GM21390 (cell line): ENCODE measurements around the gene GNG4.
"Not testable (repeated sequence)": the region's sequence is repeated elsewhere in the genome, so short reads cannot be mapped to it uniquely, and the experiment has no call there.

Experiments used
- ATAC-seq: cut with Tn5 transposase; IDR thresholded peaks from one replicate; pipeline ENCODE4 v1.9.1; 2021; ENCODE audit not compliant: unreplicated experiment

GNG4 gene

DNA sequence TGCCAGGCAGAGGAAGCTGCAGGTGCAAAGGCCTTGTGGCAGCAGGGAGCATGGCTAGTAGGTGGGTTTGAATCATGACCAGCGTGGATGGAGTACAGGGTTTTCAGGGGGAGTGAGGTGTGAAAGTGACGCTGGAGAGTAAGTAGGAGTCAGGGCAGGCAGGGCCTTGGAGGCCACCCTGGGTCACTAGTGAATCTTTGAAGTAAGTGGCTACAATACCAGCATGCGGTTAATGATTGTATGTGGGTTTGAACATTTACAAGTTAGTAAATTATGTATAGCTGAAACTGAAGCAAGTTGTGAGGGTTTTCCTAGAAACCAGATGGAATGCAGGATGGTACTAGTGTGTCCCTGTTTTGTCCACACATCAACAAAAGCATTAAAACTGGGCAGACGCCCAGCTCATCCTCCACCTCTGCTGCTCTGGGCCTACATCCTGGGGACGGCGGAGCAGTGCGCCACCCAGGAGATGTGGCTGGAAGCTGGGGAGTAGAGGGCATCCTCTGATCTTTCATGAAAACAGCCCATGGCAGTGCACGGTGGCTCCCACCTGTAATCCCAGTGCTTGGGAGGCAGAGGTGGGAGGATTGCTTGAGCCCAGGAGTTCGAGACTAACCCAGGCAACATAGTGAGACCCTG is 104.2 kb downstream of the GNG4 start:
- no peak for ATAC-seq

GRCh38 chr1:235542845-235543244 is 106.7 kb downstream of the GNG4 start:
- ATAC-seq: not testable (repeated sequence)

DNA sequence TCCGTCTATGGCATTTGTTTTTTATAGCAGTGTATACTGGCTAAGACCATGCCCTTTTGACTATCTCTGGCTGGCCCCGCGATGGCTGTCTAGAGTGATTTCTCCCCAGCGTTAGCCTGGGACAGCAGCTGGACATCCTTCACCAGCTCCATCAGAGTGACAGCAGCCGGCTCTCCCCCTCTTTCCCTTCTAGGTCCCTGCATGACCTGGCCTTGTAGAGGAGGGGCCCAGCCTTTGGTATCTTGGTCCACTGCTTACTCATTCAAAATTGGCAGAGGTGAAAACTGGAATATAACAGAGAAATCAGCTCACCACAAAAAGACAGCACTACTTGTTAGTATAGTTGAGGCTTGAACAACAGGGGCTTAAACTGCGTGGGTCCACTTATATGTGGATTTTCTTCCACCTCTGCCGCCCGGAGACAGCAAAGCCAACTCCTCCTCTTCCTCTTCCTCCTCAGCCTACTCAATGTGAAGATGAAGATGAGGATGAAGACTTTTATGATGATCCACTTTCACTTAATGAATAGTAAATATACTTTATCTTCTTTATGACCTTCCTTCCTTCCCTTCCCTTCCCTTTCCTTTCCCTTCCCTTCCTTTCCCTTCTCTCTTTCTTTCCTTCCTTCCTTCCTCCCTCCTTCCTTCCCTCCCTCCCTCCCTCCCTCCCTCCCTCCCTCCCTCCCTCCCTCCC is 116.0 kb downstream of the GNG4 start:
- ATAC-seq: no peak

- ATAC-seq: no peak
Measured at GRCh38 chr1:235532360-235532759, 117.2 kb downstream of the GNG4 start.

DNA sequence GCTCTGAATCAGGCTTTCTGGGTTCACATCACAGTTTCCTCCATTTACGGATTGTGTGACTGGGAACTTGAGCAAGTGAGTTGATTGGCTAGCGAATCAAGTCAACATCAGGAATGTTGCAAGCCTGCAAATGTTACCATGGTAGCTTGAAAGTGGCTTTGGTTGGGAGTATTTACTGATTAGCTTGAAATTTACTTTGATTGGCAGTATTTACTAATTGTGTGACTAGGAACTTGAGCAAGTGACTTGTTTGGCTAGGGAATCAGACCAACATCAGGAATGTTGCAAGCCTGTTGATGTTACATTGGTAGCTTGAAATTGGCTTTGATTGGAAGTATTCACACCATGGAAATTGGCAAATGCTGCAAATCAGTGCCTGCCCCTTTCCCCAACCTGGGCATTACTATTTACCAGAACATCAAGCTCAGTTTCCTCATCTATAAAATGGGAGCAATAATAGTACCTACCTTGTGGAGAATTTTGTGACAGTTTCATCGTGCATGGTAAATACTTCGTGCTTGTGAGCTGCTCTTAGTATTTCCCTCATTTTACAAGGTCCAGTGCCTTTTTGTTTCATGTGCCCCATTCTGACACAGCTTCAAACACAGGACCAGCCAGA is 122.3 kb downstream of the GNG4 start:
- no peak for ATAC-seq

GRCh38 chr1:235525314-235525713 is 124.3 kb downstream of the GNG4 start:
- no peak for ATAC-seq

GRCh38 chr1:235516862-235517446 is 132.6 kb downstream of the GNG4 start:
- ATAC-seq: no peak

DNA sequence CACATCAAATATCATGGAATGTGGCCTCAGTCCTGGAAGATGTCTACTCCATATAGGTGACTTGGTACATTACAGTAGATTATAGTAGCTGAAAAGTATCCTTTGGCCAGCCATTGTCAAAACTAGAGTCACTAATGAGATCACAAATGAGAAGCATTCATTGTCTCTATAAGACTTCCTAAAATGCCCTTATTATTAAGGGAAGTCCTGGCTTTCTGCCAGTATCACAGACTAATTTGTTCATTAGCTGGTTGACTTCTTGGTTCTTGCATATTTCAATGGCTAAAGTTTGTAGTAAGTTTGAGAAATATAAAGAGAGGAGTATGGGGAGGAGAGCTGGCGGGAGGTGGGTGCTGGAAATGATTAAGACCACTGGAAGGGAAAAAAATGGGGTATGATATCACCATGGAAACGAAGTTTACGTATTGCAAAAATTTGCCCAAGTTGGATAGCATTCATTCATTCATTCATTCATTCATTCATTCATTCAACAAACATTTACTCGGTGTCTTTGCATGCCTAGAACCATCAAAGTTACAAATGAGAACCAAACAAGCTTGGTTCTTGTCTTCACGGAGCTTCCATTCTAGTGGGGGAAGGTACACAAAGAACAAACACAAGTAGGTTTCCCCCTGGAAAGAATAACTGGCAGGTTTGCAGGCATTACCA is 133.6 kb downstream of the GNG4 start:
- no peak for ATAC-seq

DNA sequence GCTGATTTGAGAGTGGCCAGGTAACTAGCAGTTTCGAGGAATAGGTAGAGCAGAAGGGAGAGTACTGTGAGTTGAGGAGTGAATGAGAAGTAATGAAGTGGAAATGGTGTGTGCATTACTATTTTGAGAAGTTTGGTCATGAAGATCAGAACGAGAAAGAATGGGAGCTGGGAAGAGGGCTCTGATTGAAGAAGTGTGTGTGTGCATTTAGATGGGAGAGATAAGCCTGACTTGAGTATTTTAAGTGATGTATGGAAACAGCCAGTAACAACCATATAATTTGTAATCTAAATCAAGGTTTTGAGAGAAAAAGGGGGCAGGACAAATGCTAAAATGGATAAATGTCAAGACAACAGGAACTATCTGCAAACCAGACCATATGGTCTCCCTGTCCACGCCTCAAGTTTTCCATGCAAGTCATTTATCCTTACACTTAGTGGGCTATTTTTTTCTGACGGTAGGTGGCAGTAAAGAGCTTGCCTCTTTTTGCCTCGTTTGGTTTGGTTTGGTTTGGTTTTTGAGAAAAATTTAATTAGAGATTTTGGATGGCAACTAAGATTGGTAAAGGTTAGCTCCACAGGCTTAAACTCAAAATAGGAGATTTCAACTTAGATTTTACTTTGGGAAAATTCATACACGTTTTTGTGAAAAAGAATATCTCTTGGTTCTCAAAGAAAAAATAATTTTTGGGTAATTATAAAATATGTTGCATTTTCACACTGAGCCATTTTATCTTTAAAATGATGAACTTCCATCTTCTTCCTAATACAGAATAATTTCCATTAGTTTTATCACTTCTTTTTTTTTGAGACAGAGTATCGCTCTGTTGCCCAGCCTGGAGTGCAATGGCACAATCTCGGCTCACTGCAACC is 135.9 kb downstream of the GNG4 start:
- ATAC-seq: no peak

GRCh38 chr1:235511470-235512240 is 137.9 kb downstream of the GNG4 start:
- no peak for ATAC-seq

DNA sequence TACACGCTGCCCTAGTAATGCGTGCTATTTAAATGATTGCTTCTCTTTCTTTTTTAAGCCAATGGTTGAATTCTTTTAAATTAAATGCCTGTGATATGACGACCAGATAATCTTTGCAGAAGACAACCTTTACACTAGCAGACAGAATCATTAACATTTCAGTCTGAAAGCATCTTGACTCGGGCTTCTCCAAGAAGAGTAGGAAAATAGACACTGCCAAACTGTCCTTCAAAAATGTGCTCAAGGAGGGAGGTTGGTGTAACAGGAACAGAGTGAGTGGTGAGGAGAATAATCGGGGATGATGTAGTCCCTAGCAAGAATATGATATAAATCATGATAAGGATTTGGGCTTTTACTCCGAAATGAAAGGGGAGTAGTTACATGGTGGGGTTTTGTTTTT is 138.8 kb downstream of the GNG4 start:
- ATAC-seq: no peak

- ATAC-seq: no peak
Measured at GRCh38 chr1:235507623-235508022, 142.0 kb downstream of the GNG4 start.

DNA sequence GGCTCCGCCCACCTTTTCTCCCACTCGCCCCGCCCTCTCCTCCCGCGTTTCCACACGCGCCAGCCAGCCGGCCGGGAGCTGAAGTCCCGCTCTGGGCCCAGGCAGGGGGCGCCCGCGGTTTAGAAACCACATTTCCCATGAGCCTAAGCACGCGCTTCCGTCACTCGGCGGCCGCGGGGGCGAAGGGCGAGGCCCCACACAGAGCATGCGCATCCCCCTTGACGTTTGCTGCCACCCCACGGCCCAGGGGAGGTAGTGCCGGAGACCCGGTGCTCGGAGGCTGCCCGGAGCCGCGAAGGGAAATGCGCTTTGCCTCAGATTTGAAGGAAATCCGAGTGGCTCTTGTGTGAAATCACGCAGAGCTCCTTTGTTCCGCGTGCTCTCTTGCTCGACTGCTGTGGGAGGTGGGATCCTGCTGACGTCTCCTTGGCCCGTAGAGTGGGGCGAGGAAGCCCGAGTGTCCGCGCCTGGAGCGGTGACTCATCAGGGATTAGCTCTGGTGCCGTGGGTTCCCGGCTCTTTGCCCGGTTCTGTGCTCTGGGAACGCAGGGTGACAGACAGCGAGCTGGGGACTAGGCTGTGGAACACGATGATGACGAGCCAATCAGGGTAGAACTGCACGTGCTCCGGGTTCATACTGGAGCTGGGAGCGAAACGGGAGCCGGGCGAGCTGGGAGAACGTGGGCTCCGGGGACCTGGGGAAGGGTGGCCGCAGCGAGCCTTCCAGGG is 144.9 kb downstream of the GNG4 start:
- peak; percentile 74 for ATAC-seq

GRCh38 chr1:235504122-235504493 is 145.5 kb downstream of the GNG4 start, which contains the start of gene B3GALNT2:
TSS of gene B3GALNT2 (minus strand) at chr1:235504452. CDS start at chr1:235504252, 200 bp downstream.
- ATAC-seq: peak; percentile 38

- peak; percentile 14 for ATAC-seq
Measured at GRCh38 chr1:235503403-235504121, 146.0 kb downstream of the GNG4 start.

- no peak for ATAC-seq
Measured at GRCh38 chr1:235502601-235503402, 146.8 kb downstream of the GNG4 start.

DNA sequence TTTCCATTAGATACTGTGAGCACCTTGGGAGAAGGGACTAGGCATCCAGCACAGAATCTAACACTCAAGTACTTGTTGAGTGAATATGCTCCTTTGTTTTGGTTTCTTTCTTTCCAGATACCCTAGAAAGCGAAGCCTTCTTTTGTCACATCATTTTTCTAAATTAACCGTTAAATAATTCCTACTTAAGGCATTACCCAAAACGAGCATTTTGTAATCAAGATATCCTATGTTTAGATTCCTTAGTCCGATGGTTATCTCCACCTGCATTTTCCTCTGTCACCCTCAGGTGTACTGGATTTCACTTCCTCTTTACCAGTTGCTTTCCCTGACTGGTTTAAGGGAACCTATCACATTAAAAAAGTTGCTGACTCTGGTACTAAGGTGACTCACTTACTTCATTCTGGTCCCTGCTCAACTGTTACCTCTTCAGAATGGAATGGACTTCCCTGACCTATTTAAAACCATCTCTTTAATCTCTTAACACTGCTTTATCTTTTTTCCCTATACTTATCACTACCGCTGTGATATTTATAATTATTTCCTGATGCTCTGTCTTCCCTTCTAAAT is 148.5 kb downstream of the GNG4 start:
- no peak for ATAC-seq
